Endothelial cell of umbilical vein (primary cell): ENCODE data around the gene NKX1-1.

ENCODE experiments used
- CTCF ChIP-seq, 2 donors: IDR thresholded peaks; 1 replicate in 1 of 2; 2 replicates in 1 of 2; pipeline ENCODE4 v1.5.1; 2011; ENCODE audit warnings: low read length in 2 of 2, mild to moderate bottlenecking in 2 of 2, moderate library complexity in 2 of 2, control low read depth in 1 of 2, inconsistent platforms in 1 of 2, low read depth in 1 of 2; ENCODE audit not compliant: insufficient read depth in 1 of 2; ENCODE audit errors: extremely low read depth in 1 of 2
- EZH2 ChIP-seq: IDR thresholded peaks from 2 replicates; pipeline ENCODE4 v1.6.1; 2012; ENCODE audit warnings: borderline replicate concordance, low read depth, mild to moderate bottlenecking, moderate library complexity, low read length, inconsistent platforms; ENCODE audit not compliant: severe bottlenecking
- GATA2 ChIP-seq: IDR thresholded peaks from 2 replicates; pipeline ENCODE4 v1.7.0; 2011; ENCODE audit warnings: low read depth, mild to moderate bottlenecking, moderate library complexity, mixed read lengths, low read length; ENCODE audit not compliant: insufficient read length, insufficient read depth
- JUN ChIP-seq: IDR thresholded peaks from 2 replicates; pipeline ENCODE4 v1.6.1; 2011; ENCODE audit warnings: borderline replicate concordance, low read depth; ENCODE audit not compliant: insufficient read length, insufficient read depth
- MAX ChIP-seq: IDR thresholded peaks from 2 replicates; pipeline ENCODE4 v1.6.1; 2011; ENCODE audit not compliant: insufficient read depth, insufficient read length
- POLR2A ChIP-seq: IDR thresholded peaks from 2 replicates; pipeline ENCODE4 v1.6.1; 2012; ENCODE audit warnings: low read depth, mild to moderate bottlenecking, control low read depth, low read length
- POLR2AphosphoS5 ChIP-seq: IDR thresholded peaks from 2 replicates; pipeline ENCODE4 v1.6.1; 2012; ENCODE audit warnings: low read depth, mild to moderate bottlenecking, control low read depth, low read length, moderate library complexity; ENCODE audit not compliant: insufficient read depth

- TF ChIP-seq CTCF (IDR thresholded peaks at IDR 0.05; ENCODE audit: extremely low read depth in 1 of 2, insufficient read depth in 1 of 2, low read depth in 1 of 2, low read length in 2 of 2), result no peak
- TF ChIP-seq POLR2A, result no peak
- TF ChIP-seq MAX, result no peak
- no peak for TF ChIP-seq POLR2AphosphoS5
- TF ChIP-seq EZH2, result no peak
- no peak for TF ChIP-seq GATA2
- TF ChIP-seq JUN, result no peak
Measured at GRCh38 chr4:1419708-1420107, 13.5 kb upstream of the NKX1-1 start.
